ENCODE measurements around the gene TTC13. TPM values are rescaled to one million over a fixed set of nuclear protein-coding genes. Genes with fewer than 3 reads are reported as not detected.
A peak's percentile ranks its signal among the peaks of the same experiment; 100 is the strongest.
"Not testable (repeated sequence)": the region's sequence is repeated elsewhere in the genome, so short reads cannot be mapped to it uniquely, and the experiment has no call there.

TTC13 gene
- total RNA-seq, 1 experiment from 2014 or later = 18.5 TPM

- no peak for DNase-seq (ENCODE audit: low read depth)
Observed at GRCh38 chr1:230987448-230987847, 8.8 kb upstream of the TTC13 start.

GRCh38 chr1:230986976-230987375 is 8.3 kb upstream of the TTC13 start:
- DNase-seq (ENCODE audit: low read depth) = peak; percentile 61

- no peak for DNase-seq (ENCODE audit: low read depth)
Observed at GRCh38 chr1:230985711-230986110, 7.0 kb upstream of the TTC13 start.

GRCh38 chr1:230984622-230985515 is 6.2 kb upstream of the TTC13 start:
- not testable (repeated sequence) for DNase-seq (ENCODE audit: low read depth)

GRCh38 chr1:230983811-230984210 is 5.2 kb upstream of the TTC13 start:
- no peak for DNase-seq (ENCODE audit: low read depth)

GRCh38 chr1:230982696-230983095 is 4.0 kb upstream of the TTC13 start:
- DNase-seq (ENCODE audit: low read depth) = no peak

GRCh38 chr1:230979952-230980351 is 1.3 kb upstream of the TTC13 start:
- DNase-seq (ENCODE audit: low read depth) = no peak

GRCh38 chr1:230979389-230979716 is 692 bp upstream of the TTC13 start:
- DNase-seq (ENCODE audit: low read depth) = no peak

GRCh38 chr1:230977761-230978490 is 735 bp downstream of the TTC13 start:
- peak; percentile 40 for DNase-seq (ENCODE audit: low read depth)

GRCh38 chr1:230976825-230977747 is 1.6 kb downstream of the TTC13 start:
- DNase-seq (ENCODE audit: low read depth) = no peak

GRCh38 chr1:230976360-230976759 is 2.3 kb downstream of the TTC13 start:
- DNase-seq (ENCODE audit: low read depth) = no peak

GRCh38 chr1:230975636-230976035 is 3.0 kb downstream of the TTC13 start:
- DNase-seq (ENCODE audit: low read depth) = no peak

GRCh38 chr1:230972855-230973271 is 5.8 kb downstream of the TTC13 start:
- DNase-seq (ENCODE audit: low read depth) = peak; percentile 83

GRCh38 chr1:230971771-230972170 is 6.9 kb downstream of the TTC13 start:
- no peak for DNase-seq (ENCODE audit: low read depth)

- no peak for DNase-seq (ENCODE audit: low read depth)
Observed at GRCh38 chr1:230970432-230970831, 8.2 kb downstream of the TTC13 start.

GRCh38 chr1:230966358-230966873 is 12.2 kb downstream of the TTC13 start:
- DNase-seq (ENCODE audit: low read depth) = no peak

GRCh38 chr1:230965535-230965934 is 13.1 kb downstream of the TTC13 start:
- no peak for DNase-seq (ENCODE audit: low read depth)

- no peak for DNase-seq (ENCODE audit: low read depth)
Observed at GRCh38 chr1:230964896-230965295, 13.8 kb downstream of the TTC13 start.

GRCh38 chr1:230958370-230958769 is 20.3 kb downstream of the TTC13 start:
- no peak for DNase-seq (ENCODE audit: low read depth)

- no peak for DNase-seq (ENCODE audit: low read depth)
Observed at GRCh38 chr1:230957580-230957989, 21.1 kb downstream of the TTC13 start.

- no peak for DNase-seq (ENCODE audit: low read depth)
Observed at GRCh38 chr1:230950404-230950803, 28.3 kb downstream of the TTC13 start.

GRCh38 chr1:230948903-230949302 is 29.8 kb downstream of the TTC13 start:
- DNase-seq (ENCODE audit: low read depth) = no peak
